RKO (cell line): Measurements from ENCODE around the gene MYO5A.
"Not testable (repeated sequence)": the region's sequence is repeated elsewhere in the genome, so short reads cannot be mapped to it uniquely, and the experiment has no call there.

ENCODE experiments used
- DNase-seq: peaks from one replicate; pipeline ENCODE4 v3.0.0-alpha.2; 2016; ENCODE audit warnings: low spot score

Gene MYO5A

DNA sequence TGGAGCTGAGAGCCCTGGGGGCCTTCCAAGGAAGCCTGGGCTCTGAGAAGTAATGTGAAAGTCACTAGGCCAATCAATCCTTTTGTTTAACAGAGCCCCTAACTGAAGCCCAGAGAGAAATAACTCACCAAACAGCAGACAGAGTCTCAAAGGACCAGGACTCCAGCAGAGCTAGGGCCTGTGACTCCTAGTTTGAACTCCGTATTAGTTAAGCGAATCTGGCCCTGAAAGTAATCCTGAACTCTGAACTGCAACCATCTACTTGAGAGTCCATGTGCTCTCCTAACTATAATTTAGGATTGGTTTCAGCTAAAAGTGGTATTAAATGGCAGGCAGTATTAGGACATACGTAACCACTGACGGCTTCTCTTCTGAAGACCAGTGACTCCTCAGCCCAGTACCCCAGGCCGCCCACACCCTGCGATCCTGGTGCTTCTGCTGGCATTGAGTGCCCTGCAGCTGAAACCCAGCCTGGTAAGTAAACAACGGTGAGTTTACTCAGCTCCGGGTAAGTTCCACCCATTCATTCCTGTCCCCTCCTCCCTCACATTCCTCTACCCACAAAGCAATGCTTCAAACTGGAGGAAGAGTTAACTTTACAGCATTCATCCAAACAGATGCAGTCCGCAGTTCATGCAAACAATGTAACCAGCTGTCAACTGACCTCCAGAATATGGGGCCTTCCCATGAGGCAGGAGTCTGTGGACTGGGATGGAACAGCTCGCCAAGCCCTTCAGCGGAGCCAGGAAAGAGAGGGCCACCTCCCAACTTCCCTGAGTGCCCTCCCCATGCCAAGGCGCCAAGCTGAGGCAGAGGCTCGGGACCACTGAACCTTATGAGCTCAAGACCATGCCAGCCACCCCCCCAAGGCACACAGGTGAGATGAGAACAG is 240.4 kb downstream of the MYO5A start:
- no peak for DNase-seq

DNA sequence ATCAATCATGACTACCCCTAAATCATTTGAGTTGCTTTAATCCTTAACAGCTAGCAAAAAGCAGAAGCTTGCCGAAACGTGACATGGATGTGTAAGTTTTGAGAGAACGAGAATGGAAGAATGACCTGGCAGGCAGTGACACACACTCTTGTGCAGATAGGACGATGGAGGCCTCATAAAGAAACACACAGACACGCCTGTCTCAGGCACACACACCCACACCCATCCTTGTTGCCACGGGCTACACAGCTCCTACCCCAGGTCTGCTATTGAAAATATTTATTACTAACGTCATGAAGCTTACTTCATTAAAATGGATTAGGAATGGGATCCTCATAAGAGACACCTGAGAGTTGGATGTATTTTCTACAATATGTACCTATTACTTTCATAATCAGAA is 241.6 kb downstream of the MYO5A start:
- no peak for DNase-seq

DNA sequence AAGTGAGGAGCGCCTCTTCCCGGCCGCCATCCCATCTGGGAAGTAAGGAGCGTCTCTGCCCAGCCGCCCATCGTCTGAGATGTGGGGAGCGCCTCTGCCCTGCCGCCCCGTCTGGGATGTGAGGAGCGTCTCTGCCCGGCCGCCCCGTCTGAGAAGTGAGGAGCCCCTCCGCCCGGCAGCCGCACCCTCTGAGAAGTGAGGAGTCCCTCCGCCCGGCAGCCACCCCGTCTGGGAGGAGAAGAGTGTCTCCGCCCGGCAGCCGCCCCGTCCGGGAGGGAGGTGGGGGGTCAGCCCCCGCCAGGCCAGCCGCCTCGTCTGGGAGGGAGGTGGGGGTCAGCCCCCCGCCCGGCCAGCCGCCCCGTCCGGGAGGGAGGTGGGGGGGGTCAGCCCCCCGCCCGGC is 242.7 kb downstream of the MYO5A start:
- not testable (repeated sequence) for DNase-seq

DNA sequence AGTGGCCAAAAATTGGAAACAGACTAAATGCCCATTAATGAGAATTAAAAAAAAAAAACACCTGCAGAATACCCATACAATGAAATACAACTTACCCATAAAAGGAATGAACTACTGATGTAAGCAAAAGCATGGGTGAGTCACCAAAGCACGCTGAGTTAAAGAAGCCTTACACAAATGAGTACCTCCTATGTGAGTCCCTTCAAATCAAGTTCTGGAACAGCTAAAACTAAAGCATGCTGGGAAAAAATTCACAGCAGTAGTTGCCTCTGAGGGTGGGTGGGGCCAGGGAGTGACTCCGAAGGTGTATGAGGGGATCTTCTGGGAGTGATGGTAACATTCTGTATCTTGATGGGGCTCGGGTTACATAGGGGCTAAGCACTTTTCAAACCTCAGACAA is 244.5 kb downstream of the MYO5A start:
- DNase-seq: peak; percentile 59

DNA sequence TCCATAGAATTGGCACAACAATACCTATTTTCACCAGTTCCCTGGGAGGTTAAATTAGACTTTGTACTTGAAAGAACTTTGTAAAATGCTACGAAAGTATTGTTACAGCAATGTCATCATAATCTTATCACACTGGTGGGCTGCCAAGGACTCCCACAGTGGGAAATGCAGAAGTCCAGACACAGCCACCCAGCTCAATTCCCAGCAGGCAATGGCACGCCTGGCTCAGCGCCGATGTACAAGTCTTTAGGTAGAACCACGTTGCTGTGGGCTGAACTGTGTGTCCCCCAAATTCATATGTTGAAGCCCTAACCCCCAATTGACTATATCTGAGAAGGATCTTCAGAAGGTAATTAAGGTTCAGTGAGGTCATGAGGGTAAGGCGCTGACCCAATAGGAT is 245.4 kb downstream of the MYO5A start:
- DNase-seq: no peak

DNA sequence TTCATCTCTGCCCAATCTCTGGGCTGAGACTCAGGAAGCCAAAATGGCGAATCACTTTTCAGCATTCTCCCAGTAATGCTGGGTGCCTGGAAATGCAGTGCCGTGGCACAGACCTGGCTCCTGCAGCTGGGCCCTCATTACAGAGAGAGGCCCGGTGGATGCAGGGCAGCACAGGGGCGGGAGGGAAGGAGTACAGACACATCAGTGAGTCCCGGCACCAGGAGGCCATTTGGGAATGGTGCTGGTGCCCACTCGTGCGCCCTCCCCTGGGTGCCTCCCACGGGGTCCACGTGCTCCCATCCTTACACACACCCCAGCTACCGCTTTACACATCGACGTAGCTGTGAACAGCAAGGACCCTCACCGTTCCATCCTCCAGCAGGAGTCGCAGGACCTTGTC is 246.3 kb downstream of the MYO5A start:
- no peak for DNase-seq

DNA sequence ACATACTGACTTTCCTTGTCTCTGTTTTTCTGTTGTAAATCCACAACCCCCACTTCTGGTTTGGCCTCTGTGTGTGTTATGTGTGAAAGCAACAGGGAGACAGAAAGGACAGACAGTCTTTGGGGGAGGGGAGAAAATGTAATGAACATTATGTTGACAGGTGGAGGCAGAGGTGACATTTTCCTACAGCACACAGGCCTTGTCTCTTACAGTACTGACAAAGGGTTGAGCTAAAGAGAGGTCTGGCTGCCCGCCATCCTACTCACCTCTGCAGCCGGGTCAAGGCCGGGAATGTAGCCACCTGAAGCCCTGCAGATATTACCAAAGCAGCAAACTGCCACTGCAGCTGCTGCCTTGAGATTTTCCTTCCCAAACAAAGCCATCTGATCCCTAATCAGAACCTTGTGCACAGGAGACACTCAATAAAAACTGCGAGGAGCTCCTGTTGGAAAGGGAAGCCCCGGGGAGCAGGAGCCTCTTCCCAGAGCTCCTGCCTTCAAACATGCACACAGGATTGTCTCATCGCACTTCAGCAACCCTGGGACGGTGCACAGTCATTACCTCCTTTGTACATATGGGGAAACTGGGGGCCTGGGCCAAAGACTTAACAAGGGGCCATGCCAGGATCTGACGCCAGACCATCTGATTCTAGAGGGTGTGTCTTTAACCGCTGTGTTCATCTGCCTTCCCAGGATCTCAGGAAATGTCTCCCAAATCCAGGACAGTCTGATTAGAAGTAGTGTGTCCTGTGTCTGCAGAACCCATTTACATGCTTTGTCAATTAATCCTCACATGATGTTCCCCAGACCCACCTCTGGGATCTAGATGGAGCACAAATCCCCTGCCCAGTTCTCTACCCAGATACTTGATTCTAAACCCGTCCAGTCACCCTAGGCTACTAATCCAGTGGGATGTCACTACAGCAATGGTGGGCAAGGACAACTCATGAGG is 247.3 kb downstream of the MYO5A start:
- no peak for DNase-seq

DNA sequence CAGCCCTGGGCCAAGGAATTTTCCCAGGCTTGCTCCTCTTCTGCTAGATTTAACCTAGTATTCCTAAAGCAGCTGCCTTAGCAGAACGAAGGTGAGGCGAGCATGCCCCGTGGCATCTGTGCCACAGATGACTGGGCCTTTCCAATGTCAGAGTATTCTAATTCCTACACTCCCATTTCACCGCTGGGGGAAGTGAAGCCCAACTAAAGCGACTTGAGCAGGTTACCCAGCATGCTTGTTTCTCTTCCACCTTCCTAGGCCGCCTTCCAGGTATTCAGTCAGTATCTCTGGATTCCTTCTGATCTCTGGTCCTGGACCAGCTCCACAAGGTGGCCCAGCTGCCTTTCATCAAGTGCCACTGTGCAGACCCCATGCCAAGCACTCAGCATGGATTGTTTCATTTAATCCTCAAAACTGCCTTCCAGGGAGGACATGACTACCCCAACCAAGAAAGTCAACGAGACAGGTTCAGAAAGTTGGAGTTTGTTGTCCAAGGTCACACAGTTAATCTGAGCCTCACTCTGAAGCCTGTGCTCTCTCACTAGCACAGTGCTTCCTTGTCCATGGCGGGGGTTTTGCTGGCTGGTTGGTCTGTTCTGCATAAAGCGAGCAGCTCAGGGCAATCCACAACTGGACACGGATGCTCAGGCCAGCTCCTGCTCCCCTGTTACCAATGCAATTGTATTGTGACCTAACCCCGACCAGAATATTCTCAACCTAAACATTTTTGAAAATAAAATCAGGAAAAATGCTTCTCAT is 248.2 kb downstream of the MYO5A start:
- DNase-seq: no peak

DNA sequence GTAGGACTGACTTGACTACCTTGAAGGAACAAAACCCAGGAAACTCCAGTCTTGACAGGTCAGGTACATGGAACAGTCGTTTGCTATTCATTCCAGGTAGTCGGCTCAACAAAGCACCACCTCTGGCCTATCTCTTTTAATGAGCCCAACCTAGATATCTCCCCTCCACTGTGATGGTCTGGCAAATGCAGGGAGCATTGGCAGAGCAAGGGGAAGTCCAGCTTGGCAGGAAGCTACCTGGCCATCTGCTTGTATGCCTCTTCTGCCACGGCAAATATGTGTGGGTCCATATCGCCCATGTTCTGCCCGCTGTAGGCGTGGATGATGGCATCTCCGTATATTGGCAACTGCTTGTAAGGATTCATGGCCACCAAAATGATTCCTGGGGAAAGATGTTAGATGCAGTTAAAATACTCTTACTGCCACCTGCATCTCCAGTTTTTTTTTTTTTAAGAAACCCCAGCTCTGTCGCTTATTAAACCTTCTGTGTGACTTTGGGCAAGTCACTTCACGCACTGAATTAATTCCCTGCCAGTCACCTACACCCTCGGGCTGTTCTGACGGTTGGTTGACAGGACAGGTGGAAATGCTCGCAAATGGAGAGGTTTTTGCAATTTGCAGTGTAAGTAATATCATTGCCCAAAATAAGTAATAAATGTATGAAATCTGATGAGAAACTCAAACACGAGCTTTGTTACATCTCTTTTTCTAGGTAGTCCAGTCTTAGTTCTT is 249.9 kb downstream of the MYO5A start:
- DNase-seq: no peak

DNA sequence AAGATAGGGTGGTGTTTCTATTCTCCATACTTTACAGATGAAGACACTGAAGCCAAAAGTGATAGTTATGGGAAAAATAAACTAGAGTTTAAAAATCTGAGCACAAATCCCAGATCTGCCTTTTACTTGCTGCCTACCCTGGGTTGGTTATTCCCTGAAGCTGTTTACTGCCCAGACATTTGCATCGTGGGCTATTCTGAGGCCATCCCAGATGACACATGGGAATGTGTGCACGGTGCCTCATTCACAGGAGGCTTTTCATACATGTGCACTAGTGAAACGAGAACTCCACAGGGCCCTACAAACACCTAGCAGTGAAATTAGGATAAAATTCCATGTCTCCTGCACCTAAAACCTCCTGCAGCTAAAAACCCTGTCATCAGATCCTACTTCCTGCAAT is 250.5 kb downstream of the MYO5A start:
- DNase-seq: no peak

DNA sequence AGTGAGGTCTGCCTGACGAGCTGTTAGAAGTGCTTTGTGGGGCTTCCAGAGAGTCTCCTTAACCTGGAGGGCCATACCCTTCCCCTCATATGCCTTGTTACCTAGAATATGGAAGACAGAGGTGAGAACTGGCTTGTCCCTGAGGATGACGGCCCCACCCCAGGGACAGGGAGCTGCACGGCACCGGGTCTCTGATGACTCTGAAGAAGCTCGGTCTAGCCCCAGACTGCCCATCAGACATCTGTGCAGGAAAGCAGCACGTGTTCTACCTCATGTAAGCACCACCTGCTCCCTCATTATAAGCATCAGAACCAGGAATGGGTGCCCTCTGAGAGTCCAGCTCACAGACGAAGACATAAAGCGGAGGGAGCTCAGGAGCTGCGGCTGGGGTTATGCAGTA is 251.1 kb downstream of the MYO5A start:
- no peak for DNase-seq

DNA sequence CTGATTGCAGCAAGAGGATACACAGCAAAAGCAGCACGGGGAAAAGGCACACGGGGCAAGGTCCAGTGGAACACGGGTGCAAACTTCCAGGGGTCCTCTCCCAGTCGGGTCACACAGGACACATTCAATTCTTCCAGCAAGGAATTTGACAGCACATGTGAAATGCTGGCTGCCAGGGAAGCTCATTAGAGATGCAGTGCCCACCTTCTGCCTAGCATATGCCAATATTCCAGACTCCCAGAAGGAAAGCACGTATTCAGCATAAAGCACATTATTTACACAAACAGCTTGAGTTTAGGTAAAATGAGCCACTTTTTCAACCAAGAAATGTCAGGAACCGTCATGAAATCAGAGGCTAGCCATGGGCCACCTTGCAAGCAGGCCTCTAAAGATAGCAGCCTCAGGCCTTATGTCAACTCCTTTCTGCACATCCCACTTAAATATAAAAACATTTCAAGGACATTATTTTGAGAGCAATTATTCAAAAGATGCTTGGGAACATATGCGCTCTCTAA is 252.4 kb downstream of the MYO5A start:
- no peak for DNase-seq

DNA sequence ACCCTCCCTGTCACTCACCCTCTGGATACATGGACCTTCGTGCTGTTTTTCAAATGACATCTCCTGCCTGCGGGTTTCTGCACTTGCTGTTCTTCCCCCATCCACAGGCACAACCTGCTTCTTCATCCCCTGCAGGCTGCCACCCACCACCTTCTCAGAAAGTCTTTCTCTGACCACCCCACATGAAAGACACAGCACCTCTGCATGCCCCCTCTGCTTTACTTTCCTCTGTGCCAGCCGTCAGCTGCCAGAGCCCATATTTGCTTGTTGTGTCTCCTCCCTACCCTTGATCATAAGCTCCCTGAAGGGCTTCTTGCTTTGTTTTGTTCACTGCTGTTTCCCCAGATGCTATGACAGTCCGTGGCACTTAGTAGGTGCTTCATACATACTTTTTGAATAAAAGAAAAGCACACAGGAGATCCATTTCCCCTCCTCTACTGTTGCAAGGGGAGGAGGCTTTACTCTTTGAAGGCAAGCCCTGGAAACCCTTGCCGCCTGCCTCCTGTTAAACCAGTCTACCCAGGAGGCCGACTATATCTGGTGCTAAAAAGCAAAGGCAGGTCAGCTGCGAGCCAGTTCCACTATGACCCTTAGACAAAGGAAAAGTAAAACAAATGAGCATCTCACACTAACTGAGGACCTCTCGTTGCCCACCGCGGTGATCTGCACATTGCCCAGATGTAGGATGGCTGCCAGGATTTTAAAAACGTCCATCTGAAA is 265.0 kb downstream of the MYO5A start:
- DNase-seq: no peak

DNA sequence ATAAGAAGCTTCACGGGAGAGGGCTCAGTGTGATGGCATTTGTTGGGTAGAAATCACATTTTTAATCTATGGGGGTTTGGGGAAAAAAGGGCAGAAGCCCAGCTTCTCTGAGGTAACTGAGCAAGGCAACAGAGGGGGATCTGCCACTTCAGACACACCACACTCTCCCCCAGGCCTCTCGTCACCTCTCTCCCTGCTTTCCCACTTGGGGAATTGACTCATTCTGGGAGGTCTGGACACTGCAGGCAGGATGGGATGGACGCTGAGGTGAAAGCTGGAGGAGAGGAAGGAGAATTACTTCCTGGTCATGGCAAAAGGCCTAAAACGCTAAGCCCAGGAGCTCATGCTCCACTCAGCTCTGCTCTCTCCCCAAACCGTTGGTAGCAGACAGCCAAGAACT is 266.3 kb downstream of the MYO5A start:
- no peak for DNase-seq

DNA sequence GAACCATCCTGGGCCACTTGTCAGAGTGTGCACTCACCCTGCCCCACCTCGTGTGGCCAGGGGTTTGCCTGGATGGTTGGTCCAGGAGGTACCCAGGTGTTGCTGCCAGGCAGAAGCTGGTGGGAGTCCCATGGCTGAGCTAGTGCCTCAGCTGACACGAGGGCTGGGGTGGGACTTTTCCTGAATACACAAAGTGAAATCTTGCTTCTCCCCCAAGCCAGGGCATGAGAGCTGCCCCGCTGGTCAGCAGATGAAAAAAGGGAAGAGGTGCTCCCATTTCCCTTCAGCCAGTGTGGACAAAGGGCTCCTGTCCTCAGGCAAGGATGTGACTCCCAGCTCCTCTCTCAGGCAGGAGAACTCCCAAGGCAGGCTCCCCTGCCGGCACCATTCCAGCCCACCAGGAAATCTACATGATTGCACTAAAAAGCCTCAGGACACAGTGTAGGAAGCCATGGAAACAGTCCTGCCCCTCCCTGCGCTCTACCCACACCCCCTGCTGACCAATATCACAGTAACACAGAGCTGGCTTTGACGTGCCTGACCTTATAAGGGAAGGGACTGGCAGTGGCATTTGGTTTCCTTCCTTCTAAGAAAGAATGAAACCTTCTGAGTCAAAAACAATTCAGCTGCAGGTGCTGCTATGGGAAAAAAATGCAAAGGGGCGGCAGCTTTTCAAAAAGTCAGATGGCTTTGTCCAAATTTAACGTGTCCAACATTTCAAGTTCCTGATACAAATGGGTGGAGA is 267.0 kb downstream of the MYO5A start:
- peak; percentile 16 for DNase-seq

DNA sequence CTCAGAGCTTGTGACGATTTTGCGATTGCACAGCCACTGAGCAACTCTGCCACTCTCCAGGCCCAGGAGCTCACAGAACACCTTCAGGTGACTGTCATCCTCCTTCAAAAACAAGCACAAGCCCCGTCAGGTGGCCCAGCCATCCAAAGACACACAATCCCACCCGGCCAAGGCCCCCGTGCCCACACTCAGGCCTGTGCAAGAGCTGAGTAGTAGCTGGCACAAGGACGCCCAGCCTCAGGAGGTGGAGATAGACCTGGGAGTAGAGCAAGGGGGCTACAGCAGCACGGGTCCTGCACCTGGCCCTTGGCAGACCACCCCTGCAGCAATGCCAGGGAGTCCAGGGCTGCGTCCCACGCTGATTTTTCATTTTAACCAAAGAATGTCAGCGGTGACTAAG is 267.7 kb downstream of the MYO5A start:
- no peak for DNase-seq

DNA sequence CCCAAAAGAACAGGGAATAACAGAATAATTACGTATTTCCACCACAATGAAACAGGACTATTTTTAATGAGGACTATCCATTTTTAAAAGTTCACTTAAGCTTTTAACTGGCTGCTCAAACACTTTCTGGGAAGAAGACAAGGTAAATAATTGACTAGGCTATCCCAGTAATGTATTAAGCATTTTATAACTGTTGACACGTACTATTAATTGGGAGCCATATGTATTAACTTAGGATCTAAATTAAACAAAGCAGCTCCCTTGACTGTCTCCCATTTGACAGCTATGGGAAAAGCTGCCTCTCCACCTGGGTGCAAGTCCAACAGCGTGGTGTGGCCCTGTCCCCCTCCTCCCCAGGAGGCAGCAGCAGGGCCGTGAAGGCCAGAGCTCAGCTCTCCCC is 269.2 kb downstream of the MYO5A start:
- DNase-seq: no peak

DNA sequence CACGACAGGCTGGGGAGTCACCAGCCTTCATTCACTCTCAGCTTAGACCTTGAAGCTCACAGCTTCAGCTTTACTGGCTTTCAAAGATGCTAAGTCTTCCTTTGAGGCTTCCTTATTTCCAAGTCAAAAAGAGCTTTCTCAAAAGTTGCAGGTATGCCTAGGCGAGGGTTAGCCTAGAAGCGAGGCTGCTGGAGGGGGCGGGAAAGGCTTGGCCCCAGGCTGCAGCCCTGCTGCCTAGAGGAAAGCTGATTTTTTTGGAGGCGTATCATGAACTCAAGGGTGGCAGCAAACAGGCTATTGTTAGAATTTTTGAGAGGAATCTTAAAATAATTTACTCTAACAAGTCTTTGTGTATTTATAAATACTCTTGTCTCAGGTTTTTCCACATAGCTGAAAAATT is 270.2 kb downstream of the MYO5A start:
- DNase-seq: no peak

DNA sequence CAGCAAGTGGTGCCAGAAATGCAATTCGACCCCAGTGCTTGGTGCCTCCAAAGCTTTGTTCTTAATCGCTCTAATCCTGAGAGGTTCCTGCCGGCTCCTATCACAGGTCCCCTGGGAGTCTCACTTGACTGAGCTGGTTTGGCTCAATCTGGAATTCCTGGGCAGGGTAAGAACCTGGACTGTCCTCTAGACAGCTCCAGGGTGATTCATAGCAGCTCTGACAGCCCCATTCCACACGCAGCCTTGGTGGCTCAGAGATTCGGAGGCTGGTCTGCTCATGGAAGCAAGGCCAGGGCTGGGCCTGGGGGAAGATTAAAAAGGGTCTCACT is 271.0 kb downstream of the MYO5A start:
- no peak for DNase-seq
